Astrocyte (in vitro differentiated cells and primary cell): ENCODE data around the gene LGR6.
"Not testable (repeated sequence)": the region's sequence is repeated elsewhere in the genome, so short reads cannot be mapped to it uniquely, and the experiment has no call there.

ENCODE experiments used
- EZH2 ChIP-seq: IDR thresholded peaks from 2 replicates; pipeline ENCODE4 v1.6.1; 2012; ENCODE audit warnings: mild to moderate bottlenecking, low read length, inconsistent platforms; ENCODE audit not compliant: insufficient read depth
- TF ChIP-seq, protein P1 (sequence below): IDR thresholded peaks from 2 replicates; pipeline ENCODE4 v1.5.1; 2011; ENCODE audit warnings: low read depth, mild to moderate bottlenecking, inconsistent platforms, low read length, moderate library complexity; ENCODE audit not compliant: insufficient read depth

GRCh38 chr1:202191391-202191790 is 2.2 kb upstream of the LGR6 start:
- TF ChIP-seq, protein P1, sequence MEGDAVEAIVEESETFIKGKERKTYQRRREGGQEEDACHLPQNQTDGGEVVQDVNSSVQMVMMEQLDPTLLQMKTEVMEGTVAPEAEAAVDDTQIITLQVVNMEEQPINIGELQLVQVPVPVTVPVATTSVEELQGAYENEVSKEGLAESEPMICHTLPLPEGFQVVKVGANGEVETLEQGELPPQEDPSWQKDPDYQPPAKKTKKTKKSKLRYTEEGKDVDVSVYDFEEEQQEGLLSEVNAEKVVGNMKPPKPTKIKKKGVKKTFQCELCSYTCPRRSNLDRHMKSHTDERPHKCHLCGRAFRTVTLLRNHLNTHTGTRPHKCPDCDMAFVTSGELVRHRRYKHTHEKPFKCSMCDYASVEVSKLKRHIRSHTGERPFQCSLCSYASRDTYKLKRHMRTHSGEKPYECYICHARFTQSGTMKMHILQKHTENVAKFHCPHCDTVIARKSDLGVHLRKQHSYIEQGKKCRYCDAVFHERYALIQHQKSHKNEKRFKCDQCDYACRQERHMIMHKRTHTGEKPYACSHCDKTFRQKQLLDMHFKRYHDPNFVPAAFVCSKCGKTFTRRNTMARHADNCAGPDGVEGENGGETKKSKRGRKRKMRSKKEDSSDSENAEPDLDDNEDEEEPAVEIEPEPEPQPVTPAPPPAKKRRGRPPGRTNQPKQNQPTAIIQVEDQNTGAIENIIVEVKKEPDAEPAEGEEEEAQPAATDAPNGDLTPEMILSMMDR, result not testable (repeated sequence)
- TF ChIP-seq EZH2, result not testable (repeated sequence)
